ENCODE results near the gene LRCH1.

The LRCH1 gene

GRCh38 chr13:46663206-46664037 is 110.5 kb downstream of the LRCH1 start:
- no peak for DNase-seq (ENCODE audit: low read depth, low spot score)

- DNase-seq (ENCODE audit: low read depth, low spot score): no peak
Measured at GRCh38 chr13:46664195-46664594, 111.2 kb downstream of the LRCH1 start.

GRCh38 chr13:46665248-46665632 is 112.3 kb downstream of the LRCH1 start:
- DNase-seq (ENCODE audit: low read depth, low spot score): no peak

GRCh38 chr13:46665633-46666482 is 112.9 kb downstream of the LRCH1 start:
- DNase-seq (ENCODE audit: low read depth, low spot score): peak; percentile 56

- DNase-seq (ENCODE audit: low read depth, low spot score): no peak
Measured at GRCh38 chr13:46666727-46667456, 113.9 kb downstream of the LRCH1 start.

GRCh38 chr13:46667687-46668281 is 114.8 kb downstream of the LRCH1 start:
- DNase-seq (ENCODE audit: low read depth, low spot score): no peak

- peak; percentile 68 for DNase-seq (ENCODE audit: low read depth, low spot score)
Measured at GRCh38 chr13:46668302-46668720, 115.3 kb downstream of the LRCH1 start.

- DNase-seq (ENCODE audit: low read depth, low spot score): no peak
Measured at GRCh38 chr13:46668931-46669525, 116.1 kb downstream of the LRCH1 start.

- no peak for DNase-seq (ENCODE audit: low read depth, low spot score)
Measured at GRCh38 chr13:46672338-46673090, 119.5 kb downstream of the LRCH1 start.

GRCh38 chr13:46675016-46675415 is 122.0 kb downstream of the LRCH1 start:
- no peak for DNase-seq (ENCODE audit: low read depth, low spot score)

- DNase-seq (ENCODE audit: low read depth, low spot score): no peak
Measured at GRCh38 chr13:46676378-46676725, 123.4 kb downstream of the LRCH1 start.

GRCh38 chr13:46679369-46680120 is 126.6 kb downstream of the LRCH1 start:
- DNase-seq (ENCODE audit: low read depth, low spot score): peak; percentile 58

GRCh38 chr13:46682015-46682414 is 129.0 kb downstream of the LRCH1 start:
- DNase-seq (ENCODE audit: low read depth, low spot score): no peak

- DNase-seq (ENCODE audit: low read depth, low spot score): no peak
Measured at GRCh38 chr13:46682707-46683106, 129.7 kb downstream of the LRCH1 start.

- DNase-seq (ENCODE audit: low read depth, low spot score): no peak
Measured at GRCh38 chr13:46683676-46684260, 130.8 kb downstream of the LRCH1 start.

- DNase-seq (ENCODE audit: low read depth, low spot score): peak; percentile 22
Measured at GRCh38 chr13:46684287-46685001, 131.5 kb downstream of the LRCH1 start.

- DNase-seq (ENCODE audit: low read depth, low spot score): no peak
Measured at GRCh38 chr13:46685006-46685730, 132.2 kb downstream of the LRCH1 start.

GRCh38 chr13:46686171-46686570 is 133.2 kb downstream of the LRCH1 start:
- DNase-seq (ENCODE audit: low read depth, low spot score): no peak

Data from astrocyte of the hippocampus (primary cell).